Measurements from ENCODE around the gene PIAS1.
A peak's percentile ranks its signal among the peaks of the same experiment; 100 is the strongest.
"Not testable (repeated sequence)": the region's sequence is repeated elsewhere in the genome, so short reads cannot be mapped to it uniquely, and the experiment has no call there.

PIAS1 gene

DNA sequence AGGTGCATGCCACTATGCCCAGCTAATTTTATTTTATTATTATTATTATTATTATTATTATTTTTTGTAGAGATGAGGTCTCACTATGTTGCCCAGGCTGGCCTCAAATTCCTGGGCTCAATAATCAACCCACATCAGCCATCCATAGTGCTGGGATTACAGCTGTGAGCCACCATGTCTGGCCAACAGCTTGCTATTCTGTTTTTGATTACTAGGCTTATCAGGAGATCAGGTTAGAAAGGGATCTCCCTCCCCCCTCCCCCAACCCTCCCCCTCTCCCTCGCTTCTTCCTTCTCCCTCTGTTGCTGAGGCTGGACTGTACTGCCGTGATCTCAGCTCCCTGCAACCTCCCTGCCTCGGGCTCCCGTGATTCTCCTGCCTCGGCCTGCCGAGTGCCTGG is 166.9 kb downstream of the PIAS1 start:
- no peak for DNase-seq

DNA sequence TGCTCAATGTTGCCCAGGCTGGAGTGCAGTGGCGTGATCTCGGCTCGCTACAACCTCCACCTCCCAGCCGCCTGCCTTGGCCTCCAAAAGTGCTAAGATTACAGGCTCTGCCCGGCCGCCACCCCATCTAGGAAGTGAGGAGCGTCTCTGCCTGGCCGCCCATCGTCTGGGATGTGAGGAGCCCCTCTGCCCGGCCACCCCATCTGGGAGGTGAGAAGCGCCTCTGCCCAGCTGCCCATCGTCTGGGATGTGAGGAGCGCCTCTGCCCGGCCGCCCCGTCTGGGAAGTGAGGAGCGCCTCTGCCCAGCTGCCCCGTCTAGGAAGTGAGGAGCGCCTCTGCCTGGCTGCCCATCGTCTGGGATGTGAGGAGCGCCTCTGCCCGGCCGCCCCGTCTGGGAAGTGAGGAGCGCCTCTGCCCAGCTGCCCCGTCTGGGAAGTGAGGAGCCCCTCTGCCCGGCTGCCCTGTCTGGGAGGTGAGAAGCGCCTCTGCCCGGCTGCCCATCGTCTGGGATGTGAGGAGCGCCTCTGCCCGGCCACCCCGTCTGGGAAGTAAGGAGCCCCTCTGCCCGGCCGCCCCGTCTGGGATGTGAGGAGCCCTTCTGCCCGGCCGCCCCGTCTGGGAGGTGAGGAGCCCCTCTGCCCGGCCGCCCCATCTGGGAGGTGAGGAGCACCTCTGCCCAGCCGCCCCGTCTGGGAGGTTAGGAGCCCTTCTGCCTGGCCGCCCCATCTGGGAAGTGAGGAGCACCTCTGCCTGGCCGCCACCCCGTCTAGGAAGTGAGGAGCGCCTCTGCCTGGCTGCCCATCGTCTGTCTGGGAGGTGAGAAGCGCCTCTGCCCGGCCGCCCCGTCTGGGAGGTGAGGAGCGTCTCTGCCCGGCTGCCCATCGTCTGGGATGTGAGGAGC is 167.7 kb downstream of the PIAS1 start:
- not testable (repeated sequence) for DNase-seq

GRCh38 chr15:68222432-68222743 is 168.3 kb downstream of the PIAS1 start:
- DNase-seq = not testable (repeated sequence)

- no peak for DNase-seq
Measured at GRCh38 chr15:68223171-68223570, 169.1 kb downstream of the PIAS1 start.

GRCh38 chr15:68224108-68224507 is 170.0 kb downstream of the PIAS1 start:
- peak in 1 of 4 experiments; percentile 32 for DNase-seq

DNA sequence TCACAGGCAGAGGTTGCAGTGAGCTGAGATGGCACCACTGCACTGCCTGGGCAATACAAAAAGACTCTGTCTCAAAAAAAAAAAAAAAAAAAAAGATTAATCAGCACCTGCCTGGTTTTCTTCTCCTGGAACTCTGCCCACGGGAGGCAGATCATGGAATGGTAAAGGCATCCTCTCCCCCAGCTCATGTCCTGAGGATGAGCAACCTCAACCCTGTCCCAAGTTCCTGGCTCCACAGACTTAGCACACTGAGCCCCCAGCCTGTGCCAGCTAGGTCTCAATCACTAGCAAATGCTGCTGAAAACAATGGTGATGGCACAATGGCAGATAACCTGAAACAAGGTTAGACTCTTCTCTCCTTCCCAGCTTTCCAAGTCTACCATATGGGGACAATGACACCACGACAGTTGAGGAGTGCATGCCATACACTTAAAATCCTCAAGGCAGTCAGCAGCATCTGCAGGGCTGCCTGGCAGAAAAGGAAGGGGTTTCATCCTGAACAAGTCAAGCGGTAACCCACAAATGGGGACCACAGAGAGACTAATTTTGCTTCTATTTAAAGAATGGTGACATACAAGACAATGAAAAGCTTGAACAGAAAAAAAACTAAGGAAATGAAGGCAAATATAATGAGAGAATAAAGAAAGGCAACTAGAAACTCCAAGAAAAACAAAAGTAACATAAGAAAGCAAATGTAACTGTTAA is 170.6 kb downstream of the PIAS1 start:
- DNase-seq = no peak

GRCh38 chr15:68225442-68225841 is 171.3 kb downstream of the PIAS1 start:
- not testable (repeated sequence) for DNase-seq

DNA sequence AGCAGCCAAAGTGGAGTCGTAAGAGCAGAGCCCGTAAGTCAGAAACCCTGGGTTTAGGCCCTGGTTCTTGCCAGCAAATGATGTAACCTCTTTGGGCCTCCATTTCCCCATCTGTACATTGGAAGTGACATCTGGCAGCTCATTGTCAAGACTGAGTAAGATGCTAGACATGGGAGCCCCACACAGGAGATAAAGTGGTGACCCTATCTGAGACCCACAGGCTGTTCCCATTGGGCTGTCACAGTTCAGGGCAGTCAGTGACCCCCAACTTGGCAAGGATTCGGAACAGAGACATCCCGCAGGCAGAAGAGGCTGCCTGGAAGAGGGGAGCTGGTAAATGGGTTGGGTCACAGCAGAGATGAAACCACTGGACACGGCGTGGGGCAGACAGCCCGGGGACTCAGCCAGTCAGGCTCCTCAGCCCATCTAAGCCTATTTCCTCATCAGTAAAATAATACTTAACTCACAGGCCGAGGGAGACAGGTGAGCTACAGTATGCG is 173.6 kb downstream of the PIAS1 start:
- no peak for DNase-seq

- peak in 3 of 4 experiments; percentile 34 to 44 (median 37) for DNase-seq
Measured at GRCh38 chr15:68228143-68228970, 174.2 kb downstream of the PIAS1 start.

DNA sequence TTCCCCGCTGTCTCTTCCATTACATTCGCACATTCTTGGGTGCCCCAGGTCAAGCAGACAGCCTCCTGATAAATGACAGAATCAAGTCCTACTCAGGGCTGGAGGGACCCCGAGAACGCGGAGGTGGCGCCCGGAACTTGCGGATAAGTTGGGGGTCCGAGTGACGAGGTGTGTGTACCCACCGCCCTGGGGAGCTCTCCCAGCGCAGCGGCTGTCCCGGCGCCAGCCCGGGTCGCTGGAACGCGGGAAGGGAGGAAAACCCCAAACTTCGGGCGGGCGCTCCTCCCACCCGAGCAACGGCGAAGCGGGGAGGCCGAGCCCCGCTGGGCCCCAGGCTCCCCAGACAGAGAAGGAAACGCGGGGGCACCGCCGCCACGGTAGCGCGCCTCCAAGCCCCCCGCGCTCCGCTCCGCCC is 174.9 kb downstream of the PIAS1 start:
- peak in 1 of 4 experiments; percentile 44 for DNase-seq

DNA sequence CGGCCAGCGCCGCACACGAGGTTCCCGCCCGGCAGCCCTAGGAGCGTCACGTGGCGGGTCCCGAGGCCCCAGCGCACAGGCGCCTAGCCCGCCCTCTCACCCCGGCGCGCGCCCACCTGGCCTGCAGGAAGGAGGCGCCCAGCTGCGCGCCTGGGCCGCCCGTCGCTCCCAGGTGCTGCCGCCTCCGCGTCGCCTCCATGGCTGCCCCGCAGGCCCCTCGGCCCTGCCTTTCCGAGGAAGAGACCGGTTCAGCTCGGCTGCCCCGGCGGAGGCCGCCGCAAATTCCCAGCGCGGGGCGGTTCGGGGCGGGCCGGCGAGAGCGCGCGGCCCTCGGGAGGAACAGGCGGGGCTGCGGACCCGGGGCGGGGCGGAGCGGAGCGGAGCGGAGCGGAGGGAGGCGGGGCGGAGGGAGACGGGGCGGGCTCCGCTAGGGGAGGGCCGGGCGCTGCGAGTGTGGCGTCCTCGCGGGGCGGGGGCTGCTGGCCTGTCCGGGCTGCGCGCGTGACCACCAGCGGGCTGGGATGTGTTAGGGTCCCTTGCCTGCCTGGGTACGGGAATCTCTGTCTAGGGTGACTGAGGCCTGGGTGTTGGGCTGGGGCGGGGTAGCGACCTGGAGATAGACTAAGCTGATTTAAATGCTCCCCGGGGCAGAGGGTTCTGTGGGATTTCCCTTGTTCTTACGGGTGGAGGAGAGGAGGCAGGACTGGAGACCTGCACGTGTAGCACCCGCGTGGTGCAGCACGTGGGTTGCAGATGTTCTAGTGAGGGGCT is 175.5 kb downstream of the PIAS1 start, which contains the start of gene CLN6:
CLN6 (minus strand) TSS at position 343 of the 771 bp plus-strand sequence; CDS start at position 199, 144 bp downstream.
- peak; percentile 88 to 97 (median 93) for DNase-seq

DNA sequence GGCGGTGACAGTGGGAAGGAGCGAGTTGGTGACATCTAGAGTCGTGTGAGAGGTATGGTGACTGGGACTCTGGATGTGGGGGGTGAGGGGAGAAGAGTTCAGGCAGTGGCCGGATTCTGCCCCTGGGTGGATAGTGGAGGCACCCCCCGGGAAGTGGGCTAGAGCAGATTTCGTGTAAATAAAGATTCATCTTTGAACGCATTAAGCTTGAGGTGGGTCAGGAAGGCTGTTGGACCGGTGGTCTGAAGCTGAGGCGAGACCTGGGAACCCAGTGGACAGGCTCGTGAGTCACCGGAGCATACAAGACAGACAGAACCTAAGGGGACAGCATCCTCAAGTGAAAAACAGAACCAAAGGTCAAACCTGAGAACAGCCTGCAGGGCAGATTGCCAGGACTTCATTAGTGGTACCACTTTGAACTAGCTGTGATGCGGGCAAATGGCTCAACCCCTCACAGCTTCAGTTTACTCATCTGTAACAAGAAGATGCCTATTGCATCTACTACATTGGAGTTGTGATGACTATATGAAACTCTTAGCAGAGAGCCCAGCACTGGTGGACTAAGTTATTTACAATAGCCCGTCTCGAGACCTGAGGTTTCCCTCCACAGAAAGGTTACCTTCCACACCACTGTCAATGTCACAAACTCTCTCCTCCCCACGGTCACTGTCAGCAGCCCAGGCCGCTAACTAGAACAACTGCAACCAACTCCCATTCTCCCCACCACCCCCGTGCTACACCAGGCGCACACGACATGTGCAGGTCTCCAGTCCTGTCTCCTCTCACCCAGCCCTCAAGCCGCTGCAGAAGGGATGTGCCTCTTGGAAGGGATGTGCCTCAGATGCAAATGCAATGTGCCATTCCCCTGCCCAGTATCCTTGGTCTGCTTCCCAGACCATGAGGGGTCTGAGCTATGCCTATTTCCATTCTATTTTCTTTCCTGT is 176.3 kb downstream of the PIAS1 start:
- DNase-seq = no peak

- DNase-seq = no peak
Measured at GRCh38 chr15:68231102-68231818, 177.1 kb downstream of the PIAS1 start.

- peak; percentile 40 to 78 (median 68) for DNase-seq
Measured at GRCh38 chr15:68232449-68232848, 178.3 kb downstream of the PIAS1 start.

- peak; percentile 19 to 90 (median 66) for DNase-seq
Measured at GRCh38 chr15:68232937-68233336, 178.8 kb downstream of the PIAS1 start.

DNA sequence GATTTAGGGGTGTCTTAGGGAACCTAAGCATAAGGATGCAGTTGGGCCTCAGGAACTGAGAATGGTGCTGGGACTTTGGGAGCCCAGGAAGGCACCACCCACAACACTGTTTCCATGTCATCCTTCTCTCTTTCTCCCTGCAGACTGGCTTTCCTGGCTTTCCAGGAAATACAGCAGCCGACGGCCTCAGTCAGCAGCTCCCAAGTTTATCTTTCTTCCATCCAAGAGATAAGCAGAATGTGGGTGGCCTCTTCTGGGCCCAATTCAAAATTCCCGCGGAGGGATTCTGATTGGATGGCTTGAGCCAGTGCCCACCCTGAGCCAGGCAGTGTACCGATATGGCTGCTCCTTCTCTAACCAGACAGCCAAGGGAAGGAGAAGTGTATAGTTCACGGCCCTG is 179.9 kb downstream of the PIAS1 start:
- no peak for DNase-seq

DNA sequence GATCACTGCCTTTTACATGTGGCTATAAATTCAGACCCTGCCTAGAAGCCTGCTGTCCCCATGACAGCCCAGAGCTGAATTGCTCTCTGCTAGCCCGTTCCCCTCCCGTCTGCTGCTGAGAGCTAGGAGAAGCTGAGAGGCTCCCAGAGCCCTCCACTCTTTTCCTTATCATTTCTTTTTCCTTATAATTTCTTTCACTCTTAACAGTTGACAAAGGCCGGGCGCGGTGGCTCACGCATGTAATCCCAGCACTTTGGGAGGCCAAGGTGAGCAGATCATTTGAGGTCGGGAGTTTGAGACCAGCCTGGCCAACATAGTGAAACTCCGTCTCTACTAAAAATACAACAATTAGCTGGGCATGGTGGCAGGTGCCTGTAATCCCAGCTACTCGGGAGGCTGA is 180.4 kb downstream of the PIAS1 start:
- not testable (repeated sequence) for DNase-seq

GRCh38 chr15:68235022-68235421 is 180.9 kb downstream of the PIAS1 start:
- DNase-seq = no peak

- no peak for DNase-seq
Measured at GRCh38 chr15:68239025-68239424, 184.9 kb downstream of the PIAS1 start.
